ENCODE results near the gene DACH1.

- TF ChIP-seq CTCF (tag by site-specific recombination; IDR thresholded peaks at IDR 0.05) (no peak), ZNF596 (tag by site-specific recombination; IDR thresholded peaks at IDR 0.05) (no peak), ZNF658 (tag by site-specific recombination; IDR thresholded peaks at IDR 0.05) (no peak), ZNF571 (tag by site-specific recombination; IDR thresholded peaks at IDR 0.05) (no peak)
Measured at GRCh38 chr13:71842003-71842402, 25.0 kb downstream of the DACH1 start.
